K562 (cell line): Measurements from ENCODE around the gene APLF. TPM values are rescaled to one million over a fixed set of nuclear protein-coding genes. Genes with fewer than 3 reads are reported as not detected.
A peak's percentile ranks its signal among the peaks of the same experiment; 100 is the strongest.

Experiments
- ATAC-seq: fragments of 200-7000 bp; cut with Tn5 transposase; 3 replicates; pipeline ENCODE4 v1.9.1; 2020; ENCODE audit warnings: moderate library complexity
- BruUV-seq: library from RNA; stranded (reverse); fragments of 400-500 nt; replicated peaks from 2 replicates; lab custom pipeline; 2021; lab: Mats Ljungman, UMichigan
- CTCF ChIA-PET: fragments of 300-600 bp; formaldehyde crosslinking; extraction: SDS; loops from one replicate; lab custom pipeline; 2021; ENCODE audit warnings: low intra/inter-chr PET ratio; lab: Yijun Ruan, JAX
- POLR2A ChIA-PET: fragments of 300-600, 350-650 bp; sonication (Branson Sonifier 250); formaldehyde crosslinking; extraction: SDS; loops from one replicate; lab custom pipeline; 2021; ENCODE audit warnings: antibody characterized with exemption, inconsistent platforms; lab: Yijun Ruan, JAX
- DNase-seq, 4 experiments: peaks; one replicate each; pipeline versions ENCODE4 v3.0.0 to v3.0.0-alpha.2; 2011 to 2018; ENCODE audit warnings: low spot score in 3 of 4, mixed read lengths in 3 of 4; ENCODE audit errors: extremely low read depth in 1 of 4
- FAIRE-seq: peaks from 2 replicates; lab custom pipeline; 2011; peaks lifted over from hg19 to GRCh38; lab: Jason Lieb, UNC
- H2AFZ ChIP-seq: 2 replicates; pipeline ENCODE4 v1.6.0; 2011; ENCODE audit warnings: low read depth, low read length, control low read depth, inconsistent platforms
- H3K27ac ChIP-seq: fragments of 200-600 bp; 3 replicates; pipeline ENCODE4 v1.8.0; 2011; ENCODE audit warnings: low read depth, mild to moderate bottlenecking, control low read depth, inconsistent platforms, low read length, moderate library complexity, mixed read lengths; ENCODE audit errors: extremely low read depth
- H3K27me3 ChIP-seq, 2 experiments: fragments of 300-600 bp in 1 of 2; 2 replicates in 1 of 2; 3 replicates in 1 of 2; pipeline versions ENCODE4 v1.6.0 to v1.8.0; 2011; ENCODE audit warnings: inconsistent platforms in 2 of 2, low read length in 2 of 2, mild to moderate bottlenecking in 1 of 2, mixed read lengths in 1 of 2, moderate library complexity in 1 of 2; ENCODE audit not compliant: control insufficient read depth in 2 of 2, insufficient read depth in 2 of 2
- H3K36me3 ChIP-seq: fragments of 300-600 bp; 3 replicates; pipeline ENCODE4 v1.8.0; 2011; ENCODE audit warnings: mild to moderate bottlenecking, low read length, inconsistent platforms; ENCODE audit not compliant: control insufficient read depth, insufficient read depth
- H3K4me1 ChIP-seq, 2 experiments: fragments of 200-600 bp in 1 of 2; replicated peaks in 1 of 2; 2 replicates in 1 of 2; 3 replicates in 1 of 2; pipeline versions ENCODE4 v1.5.1 to v1.8.0; 2011; ENCODE audit warnings: inconsistent platforms in 2 of 2, low read length in 2 of 2, mild to moderate bottlenecking in 1 of 2, mixed read lengths in 1 of 2, moderate library complexity in 1 of 2; ENCODE audit not compliant: control insufficient read depth in 2 of 2, insufficient read depth in 2 of 2
- H3K4me2 ChIP-seq: 2 replicates; pipeline ENCODE4 v1.6.1; 2011; ENCODE audit warnings: low read length, control low read depth, inconsistent platforms, mixed read lengths; ENCODE audit not compliant: insufficient read depth
- H3K4me3 ChIP-seq: fragments of 200-600 bp; sonication (generic), shearing (Covaris generic); 2 replicates; pipeline ENCODE4 v1.5.1; 2016; ENCODE audit warnings: control low read depth, inconsistent platforms
- H3K79me2 ChIP-seq: fragments of 200-600 bp; 3 replicates; pipeline ENCODE4 v1.8.0; 2011; ENCODE audit warnings: low read length, inconsistent platforms; ENCODE audit not compliant: control insufficient read depth, insufficient read depth
- H3K9ac ChIP-seq, 2 experiments: 2 replicates each; pipeline versions ENCODE4 v1.6.0 to v1.6.1; 2011; ENCODE audit warnings: low read depth in 2 of 2, low read length in 2 of 2, control low read depth in 1 of 2, inconsistent platforms in 1 of 2, mild to moderate bottlenecking in 1 of 2, mixed read lengths in 1 of 2; ENCODE audit not compliant: insufficient read depth in 1 of 2
- H3K9me1 ChIP-seq: one replicate; pipeline ENCODE4 v1.6.0; 2011; ENCODE audit warnings: inconsistent platforms, mild to moderate bottlenecking, low read length, moderate library complexity; ENCODE audit not compliant: control insufficient read depth, insufficient read depth
- H3K9me3 ChIP-seq: replicated peaks from 2 replicates; pipeline ENCODE4 v1.5.1; 2011; ENCODE audit warnings: low read depth, low read length, inconsistent platforms; ENCODE audit not compliant: control insufficient read depth, insufficient read depth
- H4K20me1 ChIP-seq: replicated peaks from 2 replicates; pipeline ENCODE4 v1.6.1; 2011; ENCODE audit warnings: low read length, inconsistent platforms, mixed read lengths; ENCODE audit not compliant: control insufficient read depth, insufficient read depth
- ADNP ChIP-seq: fragments of 200-800 bp; sonication (Bioruptor generic); IDR thresholded peaks from 2 replicates; pipeline ENCODE4 v1.6.1; 2016; ENCODE audit warnings: missing genetic modification characterization, missing compliant biosample characterization
- CBX3 ChIP-seq, 2 experiments: IDR thresholded peaks; 1 replicate in 1 of 2; 2 replicates in 1 of 2; pipeline ENCODE4 v1.6.1; 2012; ENCODE audit warnings: inconsistent platforms in 2 of 2, low read length in 2 of 2, borderline replicate concordance in 1 of 2, control low read depth in 1 of 2
- CUX1 ChIP-seq: fragments of 200-800 bp; sonication (Bioruptor generic); IDR thresholded peaks from 2 replicates; pipeline ENCODE4 v1.6.1; 2016; ENCODE audit warnings: missing genetic modification characterization, missing compliant biosample characterization
- E2F3 ChIP-seq: fragments of 250-450 bp; sonication (Bioruptor Pico); IDR thresholded peaks from 2 replicates; pipeline ENCODE4 v1.4.0; 2020; ENCODE audit warnings: mild to moderate bottlenecking
- FIP1L1 ChIP-seq: fragments of 200-400 bp; formaldehyde crosslinking; IDR thresholded peaks from 2 replicates; pipeline ENCODE4 v1.6.1; 2018; ENCODE audit warnings: mild to moderate bottlenecking, low read depth, low read length; ENCODE audit not compliant: poor library complexity, severe bottlenecking
- HDGF ChIP-seq: fragments of 450-650 bp; IDR thresholded peaks from 2 replicates; pipeline ENCODE4 v1.6.1; 2016
- MCM5 ChIP-seq: fragments of 450-650 bp; IDR thresholded peaks from 2 replicates; pipeline ENCODE4 v1.6.1; 2016; ENCODE audit warnings: low read depth
- RBM25 ChIP-seq: fragments of 200-400 bp; formaldehyde crosslinking; IDR thresholded peaks from 2 replicates; pipeline ENCODE4 v1.6.1; 2018; ENCODE audit warnings: low read length, low read depth, moderate library complexity; ENCODE audit not compliant: severe bottlenecking
- SMAD4 ChIP-seq: fragments of 250-450 bp; sonication (Bioruptor Pico); conservative IDR thresholded peaks from 2 replicates; pipeline ENCODE4 v1.8.0; 2021; ENCODE audit warnings: inconsistent platforms, mild to moderate bottlenecking, moderate library complexity
- SREBF2 ChIP-seq: sonication (generic); formaldehyde crosslinking; IDR thresholded peaks from 2 replicates; pipeline ENCODE4 v1.4.0; 2020; ENCODE audit warnings: mild to moderate bottlenecking, missing genetic modification reagents
- TRIM28 ChIP-seq: fragments of 450-650 bp; IDR thresholded peaks from 2 replicates; pipeline ENCODE4 v1.6.1; 2017
- ZNF408 ChIP-seq: fragments of 250-450 bp; sonication (Bioruptor Pico); IDR thresholded peaks from 2 replicates; pipeline ENCODE4 v1.4.0; 2020; ENCODE audit warnings: low read depth, mild to moderate bottlenecking, moderate library complexity
- ZNF444 ChIP-seq: fragments of 250-450 bp; sonication (Bioruptor Pico); IDR thresholded peaks from 2 replicates; pipeline ENCODE4 v1.4.0; 2020; ENCODE audit warnings: mild to moderate bottlenecking, moderate library complexity
- WGBS: fragments of 100-300 bp; shearing (Covaris generic); methylation state at CpG from one replicate; pipeline ENCODE4 v1.1.6; 2016; ENCODE audit warnings: low coverage, mixed read lengths; ENCODE audit not compliant: insufficient coverage; ENCODE audit errors: missing lambda C conversion rate; 5-methylcytosine and 5-hydroxymethylcytosine counted together
- in situ Hi-C: fragments of 300-500 bp; cut with MboI; formaldehyde crosslinking; loops from 4 replicates; pipeline ENCODE4 v1.15.0; 2018; ENCODE audit warnings: inconsistent platforms, mixed read lengths
- intact Hi-C: fragments of 100-400 bp; cut with micrococcal nuclease; formaldehyde crosslinking; loops from 2 replicates; pipeline ENCODE4 v1.14.2; 2022
- polyA plus RNA-seq, 8 experiments: library from polyadenylated mRNA; depleted of rRNA in 4 of 8; stranded (reverse) in 5 of 8; unstranded in 3 of 8; fragments of >200 nt; fragmentation: Nextera tagmentation in 2 of 8; fragmentation: Illumina TruSeq in 1 of 8; extraction: Ambion mirVana in 2 of 8; extraction: Trizol in 1 of 8; gene quantifications; 2 replicates each; pipeline versions ENCODE4 v1.2.1 to v1.2.3, GENCODE V29; 2011 to 2014; ENCODE audit warnings: inconsistent platforms in 1 of 8, missing spikeins in 1 of 8
- total RNA-seq, 7 experiments: library from RNA; depleted of rRNA in 6 of 7; stranded (reverse); fragments of >200 nt in 6 of 7; fragmentation: Illumina TruSeq in 2 of 7; extraction: Trizol in 2 of 7; gene quantifications; 2 replicates each; pipeline versions ENCODE4 v1.2.1 to v1.2.3, GENCODE V29; 2011 to 2021; ENCODE audit warnings: low replicate concordance in 1 of 7

Gene APLF
- total and polyA plus RNA-seq, 9 of the 15 experiments (the other 6 are each of a cell fraction or from before 2014, with no cell fraction given) = 0.07 to 1.1 (median 0.71) TPM

- intact Hi-C loops = loop anchor here (5.0 kb wide), 1 partner anchor 39 kb away; the partner anchor contains the start of gene PROKR1
- no peak for ATAC-seq
These were observed 135.7 kb downstream of the APLF start for GRCh38 chr2:68603059-68603458.

GRCh38 chr2:68604077-68604476, 136.7 kb downstream of the APLF start:
- Histone ChIP-seq H4K20me1 (no peaks in the 10 kb centered on the region), H3K36me3 (no peaks in the 10 kb centered on the region), H3K79me2 (no peaks in the 10 kb centered on the region), H3K4me3 (no peak overlapping the region), H3K9me1 (no peaks in the 10 kb centered on the region), H3K4me2 (no peak overlapping the region), H3K27ac (no peak overlapping the region), H3K9ac (no peak overlapping the region), H3K27me3 (no peaks in the 10 kb centered on the region), H3K9me3 (no peaks in the 10 kb centered on the region), H3K4me1 (peaks cover 0 to 10% of the 10 kb centered on the region in 2 experiments; a peak in 2 of 5 replicates), H2AFZ (no peak overlapping the region)
- FAIRE-seq (no peak), DNase-seq (no peak), ATAC-seq (no peak)
- in situ Hi-C loops (no loop called here), intact Hi-C loops (loop anchor here (5.0 kb wide), 1 partner anchor 38 kb away; the partner anchor contains the start of gene PROKR1)
- 61% methylated on average over 3 of the region's 3 CpGs for WGBS
- ChIA-PET CTCF (interaction anchor here (0.8 kb wide), 1 partner anchor 10 kb away, joined by 3 read pairs; no protein-coding TSS in a partner anchor), POLR2A (interaction anchor here (1.1 kb wide), 1 partner anchor 12 kb away, joined by 3 read pairs; no protein-coding TSS in a partner anchor)
- no TSS peak for BruUV-seq
- TF ChIP-seq SMAD4 (CRISPR knock-in tag) (no peak), ZNF408 (CRISPR knock-in tag) (no peak), E2F3 (CRISPR knock-in tag) (no peak), CUX1 (CRISPR knock-in tag) (no peak), HDGF (no peak), FIP1L1 (no peak), MCM5 (no peak)

More at GRCh38 chr2:68603059-68603458, 135.7 kb downstream of the APLF start:
- Histone ChIP-seq H3K79me2 (no peaks in the 10 kb centered on the region), H3K4me2 (no peak overlapping the region), H3K4me3 (no peak overlapping the region), H3K4me1 (peaks cover 0 to 10% of the 10 kb centered on the region in 2 experiments; a peak in 2 of 5 replicates), H3K36me3 (no peaks in the 10 kb centered on the region), H3K27me3 (no peaks in the 10 kb centered on the region), H3K9me1 (no peaks in the 10 kb centered on the region), H4K20me1 (no peaks in the 10 kb centered on the region), H2AFZ (no peak overlapping the region), H3K27ac (no peak overlapping the region), H3K9me3 (no peaks in the 10 kb centered on the region), H3K9ac (no peak overlapping the region)
- BruUV-seq = no TSS peak
- 71% methylated on average over 1 of the region's 1 CpG for WGBS
- ChIA-PET POLR2A (no interaction called here), CTCF (no interaction called here)
- in situ Hi-C loops = no loop called here
- DNase-seq (no peak), FAIRE-seq (no peak)
- TF ChIP-seq TRIM28 (peak; percentile 71), CBX3 (IDR thresholded peaks at IDR 0.05; ENCODE audit: borderline replicate concordance in 1 of 2, low read length in 2 of 2) (0 out of 3 replicates have a peak, but pooled peaks of 1 of the 2 experiments have one; percentile 32), ZNF444 (no peak), RBM25 (peak; percentile 97), ADNP (tag) (0 out of 2 replicates have a peak, but pooled peaks have one; percentile 39), SREBF2 (CRISPR knock-in tag) (no peak)
